ENCODE measurements around the gene PDE11A. TPM values are rescaled to one million over a fixed set of nuclear protein-coding genes. Genes with fewer than 3 reads are reported as not detected.

Gene PDE11A
- total RNA-seq, 1 experiment from 2014 or later, result 0.61 TPM

GRCh38 chr2:177998996-177999395 lies 73.6 kb downstream of the PDE11A start:
- no peaks in the 10 kb centered on the region for H3K79me2 ChIP-seq (ENCODE audit: insufficient read depth, low read length)
- DNase-seq (ENCODE audit: low read depth, low spot score), result no peak

More at GRCh38 chr2:177998996-177999395, 73.6 kb downstream of the PDE11A start:
- H3K9me2 ChIP-seq (ENCODE audit: insufficient read depth), result no peaks in the 10 kb centered on the region
- no peaks in the 10 kb centered on the region for H3K9me3 ChIP-seq (ENCODE audit: control insufficient read depth in 1 of 2, insufficient read depth in 1 of 2, low read depth in 1 of 2, low read length in 2 of 2)
- no peak overlapping the region for H3K4me2 ChIP-seq (ENCODE audit: low read length)
- no TSS peak for BruUV-seq (replicated peaks)
- TF ChIP-seq REST (IDR thresholded peaks at IDR 0.05; ENCODE audit: low read depth) (no peak), SP1 (IDR thresholded peaks at IDR 0.05; ENCODE audit: low read depth) (no peak), SIN3A (IDR thresholded peaks at IDR 0.05; ENCODE audit: low read depth) (no peak), POLR2AphosphoS5 (IDR thresholded peaks at IDR 0.05; ENCODE audit: low read depth, low read length) (no peak), EZH2 (IDR thresholded peaks at IDR 0.05) (no peak), CBX3 (IDR thresholded peaks at IDR 0.05; ENCODE audit: low read depth) (no peak), RAD21 (IDR thresholded peaks at IDR 0.05; ENCODE audit: low read depth) (no peak), SRF (IDR thresholded peaks at IDR 0.05; ENCODE audit: low read depth) (no peak), YY1 (IDR thresholded peaks at IDR 0.05; ENCODE audit: extremely low read depth, insufficient replicate concordance, low read depth, low read length) (no peak), ZBTB33 (IDR thresholded peaks at IDR 0.05; ENCODE audit: extremely low read depth, insufficient replicate concordance, low read length) (no peak), ZNF274 (IDR thresholded peaks at IDR 0.05; ENCODE audit: low read depth, low read length) (no peak), JUND (IDR thresholded peaks at IDR 0.05) (no peak), CEBPB (IDR thresholded peaks at IDR 0.05; ENCODE audit: low read depth) (no peak)
- TF ChIP-seq, protein P1, sequence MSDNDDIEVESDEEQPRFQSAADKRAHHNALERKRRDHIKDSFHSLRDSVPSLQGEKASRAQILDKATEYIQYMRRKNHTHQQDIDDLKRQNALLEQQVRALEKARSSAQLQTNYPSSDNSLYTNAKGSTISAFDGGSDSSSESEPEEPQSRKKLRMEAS (IDR thresholded peaks at IDR 0.05), result no peak
- no peak for ATAC-seq
- no peaks in the 10 kb centered on the region for H3K4me1 ChIP-seq (ENCODE audit: control insufficient read depth in 1 of 2, insufficient read depth in 2 of 2, low read length in 2 of 2)
- no peaks in the 10 kb centered on the region for H3K27me3 ChIP-seq (ENCODE audit: insufficient read depth, low read length)
- no peaks in the 10 kb centered on the region for H4K20me1 ChIP-seq (ENCODE audit: insufficient read depth)
- H3K4me3 ChIP-seq (replicated peaks in 1 of 2; ENCODE audit: low read depth in 1 of 2, low read length in 2 of 2), result no peak overlapping the region
- H3K27ac ChIP-seq (ENCODE audit: low read depth, low read length), result no peak overlapping the region
- POLR2A ChIA-PET, result no interaction called here
- intact Hi-C loops (cut with micrococcal nuclease), result no loop called here
- RAD21 ChIA-PET (ENCODE audit: low non-redundant PET in 1 of 2, low total read pairs in 2 of 2, uncharacterized antibody in 2 of 2, unreplicated experiment in 2 of 2), result no interaction called here
- no peak overlapping the region for H2AFZ ChIP-seq (ENCODE audit: low read depth, low read length, poor library complexity, severe bottlenecking)
- CTCF ChIA-PET, result no interaction called here
- no peak overlapping the region for H3K9ac ChIP-seq (ENCODE audit: low read length)
- no peaks in the 10 kb centered on the region for H3K36me3 ChIP-seq (ENCODE audit: control insufficient read depth in 1 of 2, insufficient read depth in 2 of 2, low read length in 2 of 2)
